OCI-LY7 (cell line): ENCODE data around the gene CEBPG. TPM values are rescaled to one million over a fixed set of nuclear protein-coding genes. Genes with fewer than 3 reads are reported as not detected.

Experiments used
- BruUV-seq: library from RNA; stranded (reverse); fragments of 400-500 nt; replicated peaks from 2 replicates; lab custom pipeline; 2021; lab: Mats Ljungman, UMichigan
- CTCF ChIA-PET: fragments of 300-600 bp; sonication (Branson Sonifier 250); formaldehyde crosslinking; loops from one replicate; lab custom pipeline; 2022; ENCODE audit warnings: antibody characterized with exemption; ENCODE audit not compliant: unreplicated experiment; lab: Charles Lee
- POLR2A ChIA-PET: fragments of 300-600 bp; sonication (Branson Sonifier 250); formaldehyde crosslinking; loops from one replicate; lab custom pipeline; 2022; ENCODE audit warnings: antibody characterized with exemption; lab: Charles Lee
- DNase-seq: peaks from one replicate; pipeline ENCODE4 v3.0.0-alpha.2; 2015; ENCODE audit warnings: low spot score
- H2AFZ ChIP-seq: fragments of 200-600 bp; sonication (generic), shearing (Covaris generic); 2 replicates; pipeline ENCODE4 v1.6.1; 2014; ENCODE audit warnings: mild to moderate bottlenecking, antibody characterized with exemption, low read length, moderate library complexity
- H3K27ac ChIP-seq: fragments of 200-600 bp; sonication (generic); 2 replicates; pipeline ENCODE4 v1.5.1; 2014; ENCODE audit warnings: mixed run types, low read depth, mild to moderate bottlenecking, moderate library complexity, low read length, inconsistent platforms; ENCODE audit not compliant: poor library complexity, severe bottlenecking
- H3K36me3 ChIP-seq: fragments of 200-600 bp; sonication (generic); 2 replicates; pipeline ENCODE4 v1.6.1; 2014; ENCODE audit warnings: mild to moderate bottlenecking, antibody characterized with exemption, low read length, moderate library complexity, mixed read lengths; ENCODE audit not compliant: insufficient read depth
- H3K4me1 ChIP-seq: fragments of 200-600 bp; sonication (generic); 2 replicates; pipeline ENCODE4 v1.5.1; 2014; ENCODE audit warnings: mild to moderate bottlenecking, low read length; ENCODE audit not compliant: insufficient read depth, poor library complexity, severe bottlenecking
- H3K4me2 ChIP-seq: fragments of 200-600 bp; sonication (generic); 2 replicates; pipeline ENCODE4 v1.6.1; 2014; ENCODE audit warnings: mild to moderate bottlenecking, low read length
- H3K4me3 ChIP-seq: fragments of 200-600 bp; sonication (generic); 2 replicates; pipeline ENCODE4 v1.5.1; 2014; ENCODE audit warnings: mild to moderate bottlenecking, low read depth, low read length; ENCODE audit not compliant: poor library complexity, severe bottlenecking
- H3K79me2 ChIP-seq: fragments of 200-600 bp; sonication (generic); 2 replicates; pipeline ENCODE4 v1.6.1; 2016; ENCODE audit warnings: low read depth, mild to moderate bottlenecking, low read length, moderate library complexity, mixed read lengths; ENCODE audit not compliant: insufficient read depth
- H3K9me2 ChIP-seq: fragments of 200-600 bp; sonication (generic); 2 replicates; pipeline ENCODE4 v1.6.1; 2016; ENCODE audit warnings: mild to moderate bottlenecking, low read length, mixed read lengths; ENCODE audit not compliant: insufficient read depth
- H3K9me3 ChIP-seq: fragments of 200-600 bp; sonication (generic); 2 replicates; pipeline ENCODE4 v1.6.1; 2014; ENCODE audit warnings: mild to moderate bottlenecking, mixed run types, low read length, mixed read lengths
- H4K20me1 ChIP-seq: fragments of 200-600 bp; sonication (generic); 2 replicates; pipeline ENCODE4 v1.6.1; 2014; ENCODE audit warnings: mild to moderate bottlenecking, antibody characterized with exemption, low read length, moderate library complexity, mixed read lengths; ENCODE audit not compliant: insufficient read depth
- CTCF ChIP-seq: fragments of 200-600 bp; sonication (generic); conservative IDR thresholded peaks from 2 replicates; pipeline ENCODE4 v1.5.1; 2014; ENCODE audit warnings: mild to moderate bottlenecking, antibody characterized with exemption, low read length, moderate library complexity, mixed read lengths
- EZH2phosphoT487 ChIP-seq: fragments of 200-600 bp; sonication (generic); IDR thresholded peaks from 2 replicates; pipeline ENCODE4 v1.6.1; 2018; ENCODE audit warnings: low read depth, borderline replicate concordance, mild to moderate bottlenecking, mixed run types, antibody characterized with exemption, low read length, moderate library complexity, mixed read lengths
- intact Hi-C: fragments of 100-400 bp; cut with micrococcal nuclease; formaldehyde crosslinking; loops from one replicate; pipeline ENCODE4 v1.10.0; 2022; ENCODE audit not compliant: unreplicated experiment
- total RNA-seq, 2 experiments: library from RNA; depleted of rRNA in 1 of 2; stranded (reverse); fragments of >200 nt in 1 of 2; shearing (Covaris generic) in 1 of 2; gene quantifications; 2 replicates each; pipeline ENCODE4 v1.2.3, GENCODE V29; 2014 to 2022

The CEBPG gene
- total RNA-seq, 2 experiments from 2014 or later = 44.9 to 45.1 TPM

DNA sequence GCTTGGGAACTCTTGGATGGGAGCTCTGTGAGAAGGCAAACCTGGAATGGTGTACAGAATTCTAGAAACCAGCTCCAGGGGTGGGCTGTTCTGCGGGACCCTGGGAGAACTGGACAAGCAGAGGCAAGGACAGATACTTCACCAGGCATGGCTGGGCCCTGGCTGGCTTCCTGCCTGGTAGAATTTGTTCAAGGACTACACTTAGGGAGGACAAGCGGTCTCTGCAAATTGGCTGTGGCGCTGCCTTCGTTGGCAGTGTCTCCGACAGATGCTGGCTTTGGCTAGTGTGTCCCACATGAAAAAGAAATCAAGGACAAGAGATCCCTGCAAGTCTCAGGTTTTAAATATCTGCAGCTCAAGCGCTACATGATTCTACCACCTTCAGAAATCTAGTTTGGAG, 12.4 kb downstream of the CEBPG start:
- TF ChIP-seq CTCF (no peak), EZH2phosphoT487 (no peak)
- Histone ChIP-seq H3K4me1 (no peaks in the 10 kb centered on the region), H4K20me1 (0 out of 2 replicates have a peak, but pooled peaks cover 4% of the 10 kb centered on the region), H3K4me3 (no peak overlapping the region), H3K36me3 (peaks cover 32% of the 10 kb centered on the region), H3K4me2 (no peak overlapping the region), H2AFZ (no peak overlapping the region), H3K27ac (no peak overlapping the region), H3K9me2 (no peaks in the 10 kb centered on the region), H3K9me3 (no peaks in the 10 kb centered on the region), H3K79me2 (peaks cover 24% of the 10 kb centered on the region)
- no peak for DNase-seq
- intact Hi-C loops = no loop called here
- no TSS peak for BruUV-seq
- CTCF ChIA-PET = no interaction called here
- POLR2A ChIA-PET = no interaction called here

DNA sequence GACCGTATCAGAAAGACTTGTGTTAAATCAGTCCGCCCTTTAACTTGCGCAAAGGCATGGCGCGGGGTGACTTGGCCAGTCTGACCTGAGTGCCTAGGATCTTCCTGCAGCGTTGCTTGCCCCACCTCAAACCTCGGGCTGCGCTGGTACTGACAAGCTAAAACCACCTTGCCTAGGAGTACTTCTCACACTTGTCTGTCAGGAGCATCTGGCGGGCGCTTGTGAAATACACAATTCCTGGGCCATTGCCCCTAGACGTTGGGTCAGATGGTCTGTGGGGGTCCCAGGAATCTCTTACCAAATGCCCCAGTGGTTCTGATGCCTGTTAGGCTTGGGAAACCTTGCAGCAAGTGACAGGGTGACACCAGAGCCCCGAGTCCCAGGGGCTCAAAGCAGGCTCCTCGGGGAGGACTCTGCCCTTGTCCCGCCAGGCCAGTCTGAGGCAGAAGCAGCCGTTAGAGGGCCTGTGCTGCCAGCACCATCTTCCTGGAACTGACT, 12.9 kb downstream of the CEBPG start:
- Histone ChIP-seq H3K79me2 (peaks cover 20% of the 10 kb centered on the region), H3K4me1 (no peaks in the 10 kb centered on the region), H3K9me2 (no peaks in the 10 kb centered on the region), H2AFZ (no peak overlapping the region), H3K9me3 (no peaks in the 10 kb centered on the region), H3K27ac (no peak overlapping the region), H3K4me3 (no peak overlapping the region), H3K4me2 (no peak overlapping the region), H3K36me3 (peaks cover 27% of the 10 kb centered on the region), H4K20me1 (0 out of 2 replicates have a peak, but pooled peaks cover 2% of the 10 kb centered on the region)
- ChIA-PET CTCF (no interaction called here), POLR2A (no interaction called here)
- DNase-seq = no peak
- BruUV-seq = no TSS peak
- intact Hi-C loops = no loop called here
- TF ChIP-seq EZH2phosphoT487 = no peak
- TF ChIP-seq CTCF = no peak

DNA sequence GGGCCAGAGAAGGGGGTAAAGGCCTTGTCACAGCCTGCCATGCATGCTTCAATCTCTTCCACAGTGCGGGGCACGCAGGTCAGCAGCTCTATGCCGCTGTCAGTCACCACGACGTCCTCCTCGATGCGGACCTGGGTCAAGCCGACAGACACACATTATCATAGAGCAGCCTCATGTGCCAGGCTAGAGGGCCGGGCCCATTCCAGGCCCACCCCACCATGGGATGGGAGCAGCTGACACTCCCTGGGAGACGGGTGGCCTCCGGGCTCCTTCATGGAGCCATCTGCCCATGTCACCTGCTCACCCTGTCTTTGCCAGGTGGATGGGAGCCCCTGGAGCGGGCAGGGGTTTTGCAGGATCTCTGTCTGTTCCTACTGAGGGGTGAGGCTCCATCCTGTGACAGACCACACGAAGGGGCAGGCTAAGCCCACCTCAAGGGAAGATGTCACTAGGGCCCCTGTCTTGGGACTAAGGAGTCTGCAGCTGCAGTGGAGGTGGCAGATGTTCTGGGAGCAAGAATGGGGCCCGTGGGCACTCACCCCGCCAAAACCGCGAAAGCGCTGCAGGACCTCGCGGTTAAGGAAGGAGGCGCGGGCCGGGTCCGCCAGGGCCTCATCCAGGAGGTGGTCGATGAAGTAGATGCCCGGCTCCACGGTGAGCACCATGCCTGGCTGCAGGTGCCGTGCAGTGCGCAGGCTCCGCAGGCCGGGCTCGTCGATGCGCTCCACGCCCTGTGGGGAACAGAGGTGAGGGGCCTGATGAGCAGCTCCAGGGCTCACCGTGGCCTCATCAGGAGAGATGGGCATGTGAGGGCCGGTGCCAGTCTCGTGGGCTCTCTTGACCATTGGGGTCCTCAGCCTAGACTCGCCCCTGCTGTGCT, 14.1 kb downstream of the CEBPG start:
- H3K4me2 ChIP-seq = no peak overlapping the region
- DNase-seq = no peak

More for the DNA sequence above, 14.1 kb downstream of the CEBPG start:
- H3K79me2 ChIP-seq = peaks cover 8% of the 10 kb centered on the region; the same call in 1 of the 2 replicates
- no peak overlapping the region for H2AFZ ChIP-seq
- no peak overlapping the region for H3K27ac ChIP-seq
- intact Hi-C loops = no loop called here
- POLR2A ChIA-PET = no interaction called here
- no peaks in the 10 kb centered on the region for H3K4me1 ChIP-seq
- no peaks in the 10 kb centered on the region for H3K9me3 ChIP-seq
- CTCF ChIA-PET = no interaction called here
- TF ChIP-seq CTCF = no peak
- no TSS peak for BruUV-seq
- H3K9me2 ChIP-seq = no peaks in the 10 kb centered on the region
- H4K20me1 ChIP-seq = no peaks in the 10 kb centered on the region
- H3K36me3 ChIP-seq = peaks cover 18% of the 10 kb centered on the region; the same call in 1 of the 2 replicates
- no peak overlapping the region for H3K4me3 ChIP-seq
